Activated T-cell treated with anti-CD3 and anti-CD28 coated beads, Interleukin-2, amount 50 U/mL, for 4 hours (primary cell): ENCODE data around the gene PODXL. TPM values are rescaled to one million over a fixed set of nuclear protein-coding genes. Genes with fewer than 3 reads are reported as not detected.
A peak's percentile ranks its signal among the peaks of the same experiment; 100 is the strongest.

Experiments
- ATAC-seq, 2 donors: fragments of 200-7000 bp; cut with Tn5 transposase; one replicate each; pipeline ENCODE4 v1.10.0; 2021
- DNase-seq: peaks from one replicate; pipeline ENCODE4 v3.0.0-alpha.2; 2020
- H3K27me3 Mint-ChIP-seq: one replicate; pipeline ENCODE4 v1.8.0; 2021; ENCODE audit warnings: low read depth, mixed read lengths
- H3K36me3 Mint-ChIP-seq: one replicate; pipeline ENCODE4 v1.8.0; 2022; ENCODE audit warnings: mixed read lengths; ENCODE audit not compliant: insufficient read depth
- H3K4me1 Mint-ChIP-seq: one replicate; pipeline ENCODE4 v1.8.0; 2021; ENCODE audit warnings: low read depth, mixed read lengths
- H3K4me3 Mint-ChIP-seq: one replicate; pipeline ENCODE4 v1.8.0; 2021; ENCODE audit warnings: mild to moderate bottlenecking, moderate library complexity, mixed read lengths
- H3K9me3 Mint-ChIP-seq: one replicate; pipeline ENCODE4 v1.8.0; 2021; ENCODE audit warnings: mixed read lengths
- total RNA-seq, 3 donors: library from RNA; stranded (reverse); gene quantifications; one replicate each; pipeline ENCODE4 v1.2.1, GENCODE V29; 2021

Gene PODXL
- total RNA-seq, 3 donors from 2014 or later: 0.76 to 1.4 (median 1.1) TPM

DNA sequence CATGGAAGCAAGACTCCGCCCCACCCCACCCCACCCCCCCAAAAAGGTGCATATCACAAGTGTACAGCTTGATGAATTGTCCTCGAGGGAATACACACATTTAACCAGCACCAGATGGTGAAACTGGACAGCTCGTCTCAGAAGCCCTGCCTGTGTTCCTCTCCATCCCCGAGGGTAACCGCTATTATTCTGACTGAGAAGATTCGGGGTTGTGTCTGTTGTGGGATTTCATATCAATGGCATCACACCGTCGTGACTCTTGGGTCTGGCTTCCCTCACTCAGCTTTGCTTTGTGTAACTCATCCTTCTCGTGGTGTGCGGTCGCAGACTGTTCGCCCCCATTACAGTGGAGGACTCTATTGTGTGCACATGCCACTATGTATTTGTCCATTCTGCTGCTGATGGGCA, 18.9 kb downstream of the PODXL start:
- DNase-seq (no peak), ATAC-seq (no peak)
- Mint-ChIP-seq H3K27me3 (no peaks in the 10 kb centered on the region), H3K4me1 (no peaks in the 10 kb centered on the region), H3K4me3 (no peak overlapping the region), H3K9me3 (no peaks in the 10 kb centered on the region), H3K36me3 (no peaks in the 10 kb centered on the region)

DNA sequence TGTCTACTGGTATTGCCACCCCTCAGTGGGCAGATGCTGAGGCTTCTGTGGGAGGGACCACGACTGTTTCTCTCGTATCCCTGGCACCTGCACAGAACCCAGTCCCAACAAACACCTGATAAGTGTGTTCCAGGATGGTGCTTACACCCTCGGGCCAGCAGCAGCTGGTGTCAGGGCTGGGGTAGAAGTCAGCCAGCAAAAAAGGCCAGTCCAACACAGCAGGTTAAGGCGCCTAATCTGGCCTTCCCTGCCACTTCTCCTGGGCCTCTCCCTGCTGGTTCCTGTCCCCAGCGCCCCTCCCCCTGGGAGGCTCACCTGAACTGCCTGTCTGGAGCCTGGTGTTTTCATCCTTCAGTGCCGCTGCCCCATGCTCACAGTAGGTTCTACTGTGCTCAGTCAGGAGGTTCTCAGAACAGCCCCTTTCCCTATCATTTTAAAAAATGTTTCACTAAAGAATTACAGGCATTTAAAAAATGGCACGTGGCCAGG, 20.0 kb downstream of the PODXL start:
- Mint-ChIP-seq H3K4me1 (no peaks in the 10 kb centered on the region), H3K36me3 (no peaks in the 10 kb centered on the region), H3K9me3 (no peaks in the 10 kb centered on the region), H3K27me3 (no peaks in the 10 kb centered on the region), H3K4me3 (no peak overlapping the region)
- ATAC-seq: no peak
- DNase-seq: no peak

DNA sequence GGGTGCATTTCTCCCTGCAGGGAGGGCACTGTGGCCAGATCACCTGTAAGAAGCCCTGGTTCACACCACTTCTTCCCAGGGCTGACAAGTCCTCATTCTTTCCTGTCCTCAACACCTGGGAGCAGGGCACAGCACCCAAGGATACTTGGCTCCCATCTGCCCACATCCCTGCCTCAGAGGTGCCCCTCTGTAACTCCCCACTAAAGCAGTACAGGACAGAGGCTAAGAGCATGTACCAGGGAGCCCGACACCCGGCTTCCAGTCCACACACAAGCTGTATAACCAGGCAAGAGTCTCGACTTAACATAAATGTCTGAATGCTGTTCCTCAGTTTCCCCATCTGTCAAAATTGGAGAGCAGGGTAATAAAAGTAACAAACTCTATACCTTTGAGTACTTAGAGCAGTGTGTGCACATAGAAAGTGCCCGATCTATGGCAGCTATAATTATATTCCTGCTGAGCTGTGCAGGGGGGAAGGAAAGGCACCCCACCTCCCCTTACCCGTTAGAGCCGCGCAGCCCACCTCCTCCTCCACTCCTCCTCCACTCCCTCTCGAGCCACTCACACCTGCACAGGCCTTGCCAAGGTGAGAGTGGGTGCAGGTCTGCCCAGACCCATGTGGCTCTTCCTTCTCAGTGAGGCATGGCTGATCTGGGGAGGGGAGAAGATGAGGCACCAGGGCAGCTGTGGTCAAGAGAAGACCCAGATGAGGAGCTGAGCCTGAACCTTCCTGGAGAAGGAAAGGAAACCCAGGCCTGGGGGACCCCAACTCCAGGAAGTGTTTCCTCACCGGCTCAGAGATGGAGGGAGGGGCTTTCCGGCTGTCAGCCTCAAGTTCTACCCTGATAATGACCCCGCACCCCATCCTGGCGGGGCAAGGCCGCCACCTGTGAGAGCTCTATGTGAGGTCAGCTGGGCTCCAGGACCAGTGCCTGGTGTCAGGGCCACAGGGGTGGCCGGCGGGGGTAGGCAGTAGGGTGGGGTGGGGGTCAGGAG, 22.6 kb downstream of the PODXL start:
- H3K9me3 Mint-ChIP-seq: no peaks in the 10 kb centered on the region
- no peaks in the 10 kb centered on the region for H3K27me3 Mint-ChIP-seq
- H3K36me3 Mint-ChIP-seq: no peaks in the 10 kb centered on the region
- ATAC-seq: no peak
- DNase-seq: no peak
- H3K4me1 Mint-ChIP-seq: no peaks in the 10 kb centered on the region
- no peak overlapping the region for H3K4me3 Mint-ChIP-seq

- Mint-ChIP-seq H3K4me3 (no peak overlapping the region), H3K4me1 (no peaks in the 10 kb centered on the region), H3K9me3 (no peaks in the 10 kb centered on the region), H3K27me3 (no peaks in the 10 kb centered on the region), H3K36me3 (no peaks in the 10 kb centered on the region)
- DNase-seq (no peak), ATAC-seq (no peak)
Measured at GRCh38 chr7:131533151-131533559, 23.3 kb downstream of the PODXL start.

- Mint-ChIP-seq H3K4me3 (no peak overlapping the region), H3K36me3 (no peaks in the 10 kb centered on the region), H3K27me3 (no peaks in the 10 kb centered on the region), H3K4me1 (no peaks in the 10 kb centered on the region), H3K9me3 (no peaks in the 10 kb centered on the region)
- DNase-seq (no peak), ATAC-seq (no peak)
Measured at GRCh38 chr7:131532570-131533091, 23.8 kb downstream of the PODXL start.

DNA sequence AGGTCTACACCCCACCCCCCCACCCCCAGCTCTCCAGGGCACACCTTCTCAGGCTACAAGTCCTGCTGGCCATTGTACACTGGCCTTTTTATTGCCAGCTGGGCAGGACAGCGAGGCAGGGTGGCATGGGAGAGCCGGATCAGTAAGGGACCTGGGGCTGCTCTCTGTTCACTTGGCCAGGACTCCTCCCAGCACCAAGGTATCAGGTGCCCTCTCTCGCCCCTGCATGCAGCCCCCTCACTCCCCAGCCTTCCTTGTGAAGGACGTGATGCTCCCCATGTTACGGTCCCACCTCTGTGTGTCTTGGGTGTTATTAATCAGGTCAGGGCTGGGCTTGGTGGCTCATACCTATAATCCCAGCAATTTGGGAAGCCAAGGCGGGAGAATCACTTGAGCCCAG, 26.3 kb downstream of the PODXL start:
- no peak for ATAC-seq
- Mint-ChIP-seq H3K36me3 (no peaks in the 10 kb centered on the region), H3K9me3 (no peaks in the 10 kb centered on the region), H3K4me1 (no peaks in the 10 kb centered on the region), H3K27me3 (peaks cover 3% of the 10 kb centered on the region), H3K4me3 (no peak overlapping the region)
- no peak for DNase-seq

DNA sequence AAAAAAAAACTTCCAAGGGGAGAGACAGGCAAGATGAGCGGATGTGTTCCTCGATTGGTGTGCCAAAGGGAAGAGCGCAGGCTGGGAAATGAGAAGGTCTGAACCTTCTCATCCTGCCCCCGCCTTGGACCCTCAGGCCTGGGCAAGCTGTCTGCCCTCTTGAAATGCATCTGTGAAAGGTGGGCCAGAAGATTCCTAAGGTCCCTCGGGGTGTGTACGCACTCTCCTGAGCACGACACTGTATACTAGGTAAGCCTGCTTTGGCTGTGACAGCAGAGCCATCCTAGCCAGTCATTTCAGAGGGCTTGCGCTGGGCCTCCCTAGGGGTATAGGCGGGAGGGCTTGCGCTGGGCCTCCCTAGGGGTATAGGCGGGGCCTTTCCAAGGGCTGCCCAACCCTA, 26.8 kb downstream of the PODXL start:
- Mint-ChIP-seq H3K4me3 (no peak overlapping the region), H3K36me3 (no peaks in the 10 kb centered on the region), H3K27me3 (peaks cover 3% of the 10 kb centered on the region), H3K4me1 (no peaks in the 10 kb centered on the region), H3K9me3 (no peaks in the 10 kb centered on the region)
- ATAC-seq: no peak
- DNase-seq: no peak

DNA sequence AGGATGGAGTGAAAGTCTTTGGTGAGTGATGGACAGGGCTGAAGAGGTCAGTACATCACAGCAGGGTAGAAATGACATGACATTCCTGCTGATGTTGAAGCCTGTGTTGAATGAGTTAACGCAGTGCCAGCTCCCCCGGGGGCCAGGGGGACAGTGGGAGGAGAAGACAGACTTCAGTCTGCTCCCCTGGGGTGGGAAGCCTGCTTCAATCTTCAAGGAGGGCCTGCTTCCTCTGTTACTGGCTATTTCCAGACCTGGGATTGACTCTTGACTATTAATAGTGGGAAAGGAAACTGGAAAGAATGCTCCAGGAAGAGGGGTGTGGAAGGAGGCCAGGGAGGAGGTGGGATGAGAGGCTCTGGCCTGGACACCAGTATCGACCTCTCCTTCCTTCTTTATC, 27.2 kb downstream of the PODXL start:
- Mint-ChIP-seq H3K27me3 (peaks cover 4% of the 10 kb centered on the region), H3K36me3 (no peaks in the 10 kb centered on the region), H3K4me1 (no peaks in the 10 kb centered on the region), H3K4me3 (no peak overlapping the region), H3K9me3 (no peaks in the 10 kb centered on the region)
- no peak for ATAC-seq
- no peak for DNase-seq

DNA sequence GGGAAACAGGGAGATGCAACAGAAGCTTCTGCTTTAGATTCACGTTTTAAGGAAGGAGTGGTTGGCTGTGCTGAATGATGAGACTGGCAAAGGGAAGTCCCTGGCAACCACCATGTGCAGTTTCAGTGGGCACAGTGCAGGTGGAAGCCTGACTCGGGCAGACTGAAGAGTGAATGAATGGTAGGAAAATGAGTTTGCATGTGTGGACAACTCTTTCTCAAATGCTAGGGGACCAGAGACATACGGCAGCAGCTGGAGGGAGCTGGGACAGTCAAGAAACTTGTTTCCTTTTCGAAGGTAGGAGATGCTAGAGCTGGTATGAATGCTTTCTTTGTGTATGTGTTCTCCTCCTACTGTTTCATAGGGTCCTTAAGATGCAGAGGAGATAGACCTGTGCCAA, 29.0 kb downstream of the PODXL start:
- no peak for DNase-seq
- Mint-ChIP-seq H3K4me1 (peaks cover 7% of the 10 kb centered on the region), H3K9me3 (no peaks in the 10 kb centered on the region), H3K27me3 (peaks cover 4% of the 10 kb centered on the region), H3K36me3 (no peaks in the 10 kb centered on the region), H3K4me3 (no peak overlapping the region)
- no peak for ATAC-seq

DNA sequence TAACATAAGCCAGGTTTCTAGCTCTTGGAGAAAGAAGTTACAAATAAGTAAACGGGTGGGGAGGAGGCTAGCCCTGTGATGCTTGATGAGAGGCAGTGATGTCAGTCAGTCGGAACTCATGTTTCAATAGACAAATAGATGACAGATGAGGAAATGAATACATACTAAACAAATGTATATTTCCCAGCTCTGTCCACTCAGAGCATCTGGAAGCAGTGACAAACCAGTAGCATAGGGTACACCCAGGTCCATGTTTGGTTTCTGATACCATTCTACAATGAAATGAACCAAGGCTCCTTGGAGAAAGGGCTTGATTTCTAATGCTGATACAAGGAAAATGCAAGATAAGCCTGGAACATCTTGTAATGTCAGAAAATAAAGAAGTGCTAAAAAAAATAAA, 30.6 kb downstream of the PODXL start:
- Mint-ChIP-seq H3K36me3 (no peaks in the 10 kb centered on the region), H3K4me1 (peaks cover 13% of the 10 kb centered on the region), H3K27me3 (peaks cover 4% of the 10 kb centered on the region), H3K9me3 (no peaks in the 10 kb centered on the region), H3K4me3 (no peak overlapping the region)
- ATAC-seq (no peak), DNase-seq (no peak)

DNA sequence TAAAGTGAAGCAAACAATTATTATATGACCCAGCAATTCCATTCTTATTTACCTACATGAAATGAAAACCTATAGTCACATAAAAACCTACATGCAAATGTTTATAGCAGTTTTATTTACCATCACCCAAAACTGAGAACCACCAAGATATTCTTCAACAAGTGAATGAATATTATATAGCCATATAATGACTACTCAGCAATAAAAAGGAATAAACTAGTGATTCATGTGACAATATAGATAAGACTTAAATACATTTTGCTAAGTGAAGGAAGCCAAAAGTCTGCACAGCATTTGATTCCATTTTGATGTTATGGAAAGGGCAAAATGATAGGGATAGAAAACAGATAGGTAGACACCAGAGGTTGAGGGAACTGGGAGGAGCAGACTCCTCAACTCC, 31.7 kb downstream of the PODXL start:
- ATAC-seq: no peak
- DNase-seq: no peak
- Mint-ChIP-seq H3K9me3 (no peaks in the 10 kb centered on the region), H3K4me3 (no peak overlapping the region), H3K27me3 (peaks cover 8% of the 10 kb centered on the region), H3K4me1 (peaks cover 13% of the 10 kb centered on the region), H3K36me3 (no peaks in the 10 kb centered on the region)

GRCh38 chr7:131524115-131524514, 32.3 kb downstream of the PODXL start:
- peaks cover 13% of the 10 kb centered on the region for H3K4me1 Mint-ChIP-seq
- H3K9me3 Mint-ChIP-seq: no peaks in the 10 kb centered on the region
- peaks cover 8% of the 10 kb centered on the region for H3K27me3 Mint-ChIP-seq
- ATAC-seq (no peak), DNase-seq (no peak)
- H3K36me3 Mint-ChIP-seq: no peaks in the 10 kb centered on the region
- no peak overlapping the region for H3K4me3 Mint-ChIP-seq

GRCh38 chr7:131522325-131522930, 34.0 kb downstream of the PODXL start:
- ATAC-seq (peak; percentile 37 to 73), DNase-seq (no peak)
- H3K27me3 Mint-ChIP-seq: peaks cover 8% of the 10 kb centered on the region
- peak overlapping the region; percentile 29 for H3K4me3 Mint-ChIP-seq
- no peaks in the 10 kb centered on the region for H3K9me3 Mint-ChIP-seq
- H3K4me1 Mint-ChIP-seq: peaks cover 13% of the 10 kb centered on the region
- no peaks in the 10 kb centered on the region for H3K36me3 Mint-ChIP-seq

GRCh38 chr7:131521651-131522163, 34.7 kb downstream of the PODXL start:
- Mint-ChIP-seq H3K27me3 (peaks cover 6% of the 10 kb centered on the region), H3K36me3 (no peaks in the 10 kb centered on the region), H3K4me1 (peaks cover 13% of the 10 kb centered on the region), H3K9me3 (no peaks in the 10 kb centered on the region), H3K4me3 (no peak overlapping the region)
- DNase-seq (no peak), ATAC-seq (no peak)
